SK-N-SH (cell line): ENCODE data around the gene TSEN2.

ENCODE experiments used
- CTCF ChIP-seq: fragments of 200-600 bp; sonication (generic); IDR thresholded peaks from 2 replicates; pipeline ENCODE4 v1.6.1; 2017; ENCODE audit warnings: antibody characterized with exemption, mild to moderate bottlenecking, moderate library complexity
- FOXJ3 ChIP-seq: sonication (generic); formaldehyde crosslinking; IDR thresholded peaks from 2 replicates; pipeline ENCODE4 v1.5.1; 2020; ENCODE audit warnings: mild to moderate bottlenecking, missing genetic modification reagents
- FOXM1 ChIP-seq: IDR thresholded peaks from 2 replicates; pipeline ENCODE4 v1.4.0; 2012; ENCODE audit warnings: low read depth, mild to moderate bottlenecking
- JUND ChIP-seq: IDR thresholded peaks from 2 replicates; pipeline ENCODE4 v1.4.0; 2012
- MAX ChIP-seq: IDR thresholded peaks from 2 replicates; pipeline ENCODE4 v1.4.0; 2012; ENCODE audit warnings: low read depth
- MEF2A ChIP-seq: IDR thresholded peaks from 2 replicates; pipeline ENCODE4 v1.4.0; 2012; ENCODE audit warnings: low read depth, borderline replicate concordance

- TF ChIP-seq CTCF (no peak), FOXM1 (no peak), JUND (no peak), MEF2A (no peak), MAX (no peak), FOXJ3 (CRISPR knock-in tag) (no peak)
These were observed 25.4 kb upstream of the TSEN2 start for GRCh38 chr3:12458901-12459300.
